AG04450 (cell line): Measurements from ENCODE around the gene KSR2. TPM values are rescaled to one million over a fixed set of nuclear protein-coding genes. Genes with fewer than 3 reads are reported as not detected.

Experiments
- CTCF ChIA-PET: fragments of 300-600, 350-600 bp; formaldehyde crosslinking; extraction: SDS; loops from one replicate; lab custom pipeline; 2022; ENCODE audit warnings: antibody characterized with exemption, inconsistent platforms; lab: Charles Lee
- POLR2A ChIA-PET: fragments of 350-600 bp; formaldehyde crosslinking; extraction: SDS; loops from one replicate; lab custom pipeline; 2021; ENCODE audit warnings: antibody characterized with exemption, inconsistent platforms; lab: Yijun Ruan, JAX
- DNase-seq: peaks from one replicate; pipeline ENCODE4 v3.0.0-alpha.2; 2011; ENCODE audit warnings: low read depth, low spot score
- H3K27ac ChIP-seq: one replicate; pipeline ENCODE4 v1.5.1; 2012; ENCODE audit warnings: low read depth, low read length, control low read depth
- H3K27me3 ChIP-seq: one replicate; pipeline ENCODE4 v1.6.0; 2012; ENCODE audit warnings: low read length; ENCODE audit not compliant: control insufficient read depth, insufficient read depth
- H3K4me3 ChIP-seq: 2 replicates; pipeline ENCODE4 v1.5.1; 2011; ENCODE audit warnings: mild to moderate bottlenecking, low read depth, low read length, control low read depth
- H3K9me3 ChIP-seq: 2 replicates; pipeline ENCODE4 v1.5.1; 2012; ENCODE audit warnings: low read length; ENCODE audit not compliant: control insufficient read depth, insufficient read depth
- CTCF ChIP-seq: IDR thresholded peaks from 2 replicates; pipeline ENCODE4 v1.5.1; 2011; ENCODE audit warnings: low read depth, low read length, control low read depth, inconsistent platforms
- polyA plus RNA-seq: library from polyadenylated mRNA; depleted of rRNA; stranded (reverse); fragments of >200 nt; gene quantifications from 2 replicates; pipeline ENCODE4 v1.2.3, GENCODE V29; 2011

Gene KSR2
- polyA plus RNA-seq, 1 experiment, result not detected

- no peak for DNase-seq
- H3K9me3 ChIP-seq, result peaks cover 64% of the 10 kb centered on the region
- POLR2A ChIA-PET, result no interaction called here
- H3K27me3 ChIP-seq, result no peaks in the 10 kb centered on the region
- no peak overlapping the region for H3K4me3 ChIP-seq
- no peak overlapping the region for H3K27ac ChIP-seq
- CTCF ChIA-PET, result no interaction called here
- no peak for TF ChIP-seq CTCF
These were observed 171.6 kb downstream of the KSR2 start for GRCh38 chr12:117797202-117797601.

- no peak overlapping the region for H3K4me3 ChIP-seq
- no peak for DNase-seq
- H3K27ac ChIP-seq, result no peak overlapping the region
- no peak for TF ChIP-seq CTCF
- POLR2A ChIA-PET, result no interaction called here
- CTCF ChIA-PET, result no interaction called here
- H3K27me3 ChIP-seq, result no peaks in the 10 kb centered on the region
- peaks cover 51% of the 10 kb centered on the region for H3K9me3 ChIP-seq
These were observed 175.8 kb downstream of the KSR2 start for GRCh38 chr12:117792877-117793424.

- ChIA-PET CTCF (no interaction called here), POLR2A (no interaction called here)
- H3K9me3 ChIP-seq, result peaks cover 48% of the 10 kb centered on the region
- no peak for DNase-seq
- no peaks in the 10 kb centered on the region for H3K27me3 ChIP-seq
- no peak overlapping the region for H3K27ac ChIP-seq
- H3K4me3 ChIP-seq, result no peak overlapping the region
- no peak for TF ChIP-seq CTCF
These were observed 176.3 kb downstream of the KSR2 start for GRCh38 chr12:117792471-117792870.

- Histone ChIP-seq H3K27me3 (no peaks in the 10 kb centered on the region), H3K9me3 (peaks cover 42% of the 10 kb centered on the region), H3K4me3 (no peak overlapping the region), H3K27ac (no peak overlapping the region)
- no peak for TF ChIP-seq CTCF
- CTCF ChIA-PET, result no interaction called here
- no peak for DNase-seq
- POLR2A ChIA-PET, result no interaction called here
These were observed 177.8 kb downstream of the KSR2 start for GRCh38 chr12:117790948-117791347.

- Histone ChIP-seq H3K27ac (no peak overlapping the region), H3K27me3 (no peaks in the 10 kb centered on the region), H3K4me3 (no peak overlapping the region), H3K9me3 (peaks cover 38% of the 10 kb centered on the region)
- no peak for TF ChIP-seq CTCF
- CTCF ChIA-PET, result no interaction called here
- DNase-seq, result no peak
- POLR2A ChIA-PET, result no interaction called here
These were observed 178.6 kb downstream of the KSR2 start for GRCh38 chr12:117790198-117790597.
